Middle frontal gyrus (tissue), 1 donor: ENCODE measurements around the gene MSS51.
"Not testable (repeated sequence)": the region's sequence is repeated elsewhere in the genome, so short reads cannot be mapped to it uniquely, and the experiment has no call there.

Experiments
- DNase-seq: peaks from one replicate; pipeline ENCODE4 v3.0.0-alpha.2; 2015; ENCODE audit warnings: low spot score; ENCODE audit errors: extremely low spot score

The MSS51 gene

GRCh38 chr10:73414230-73414945 is 19.0 kb downstream of the MSS51 start:
- DNase-seq, result no peak

- peak; percentile 80 for DNase-seq
Measured at GRCh38 chr10:73413528-73414229, 19.7 kb downstream of the MSS51 start, which contains the start of gene ANXA7. Gene ANXA7 (minus strand): TSS chr10:73414058. CDS start chr10:73400856, 13,202 bp downstream.

GRCh38 chr10:73413108-73413527 is 20.2 kb downstream of the MSS51 start:
- peak; percentile 9 for DNase-seq

- DNase-seq, result no peak
Measured at GRCh38 chr10:73410897-73411296, 22.5 kb downstream of the MSS51 start.

GRCh38 chr10:73408978-73409521 is 24.3 kb downstream of the MSS51 start:
- no peak for DNase-seq

GRCh38 chr10:73408061-73408460 is 25.3 kb downstream of the MSS51 start:
- no peak for DNase-seq

- no peak for DNase-seq
Measured at GRCh38 chr10:73407495-73407894, 25.9 kb downstream of the MSS51 start.

GRCh38 chr10:73406846-73407245 is 26.5 kb downstream of the MSS51 start:
- DNase-seq, result no peak

- no peak for DNase-seq
Measured at GRCh38 chr10:73405556-73405955, 27.8 kb downstream of the MSS51 start.

GRCh38 chr10:73404690-73405089 is 28.7 kb downstream of the MSS51 start:
- no peak for DNase-seq

GRCh38 chr10:73401636-73402035 is 31.7 kb downstream of the MSS51 start:
- DNase-seq, result no peak

GRCh38 chr10:73399063-73399462 is 34.3 kb downstream of the MSS51 start:
- DNase-seq, result no peak

GRCh38 chr10:73398024-73398423 is 35.3 kb downstream of the MSS51 start:
- no peak for DNase-seq

- not testable (repeated sequence) for DNase-seq
Measured at GRCh38 chr10:73394325-73394724, 39.0 kb downstream of the MSS51 start.

- DNase-seq, result no peak
Measured at GRCh38 chr10:73388228-73388627, 45.1 kb downstream of the MSS51 start.

GRCh38 chr10:73386583-73386982 is 46.8 kb downstream of the MSS51 start:
- no peak for DNase-seq

GRCh38 chr10:73379064-73379748 is 54.2 kb downstream of the MSS51 start:
- DNase-seq, result no peak

GRCh38 chr10:73376679-73377078 is 56.7 kb downstream of the MSS51 start:
- DNase-seq, result no peak
